HEK293T (cell line): ENCODE data around the gene RPP14.

Experiments
- CTCF ChIA-PET: fragments of 350-600 bp; formaldehyde crosslinking; extraction: SDS; loops from one replicate; lab custom pipeline; 2021; ENCODE audit warnings: antibody characterized with exemption, inconsistent platforms; lab: Yijun Ruan, JAX
- POLR2A ChIA-PET: fragments of 350-600 bp; formaldehyde crosslinking; extraction: SDS; loops from one replicate; lab custom pipeline; 2020; ENCODE audit warnings: antibody characterized with exemption, inconsistent platforms; lab: Yijun Ruan, JAX
- DNase-seq: peaks from one replicate; pipeline ENCODE4 v3.0.0; 2012; ENCODE audit warnings: mixed read lengths; ENCODE audit errors: extremely low spot score
- ARNT ChIP-seq: fragments of 450-650 bp; IDR thresholded peaks from 2 replicates; pipeline ENCODE4 v1.6.1; 2017; ENCODE audit warnings: mild to moderate bottlenecking
- BHLHE40 ChIP-seq: fragments of 450-650 bp; IDR thresholded peaks from 2 replicates; pipeline ENCODE4 v1.6.1; 2016; ENCODE audit warnings: mild to moderate bottlenecking, moderate library complexity, borderline replicate concordance
- CTBP1 ChIP-seq: fragments of 450-650 bp; IDR thresholded peaks from 2 replicates; pipeline ENCODE4 v1.6.1; 2016; ENCODE audit warnings: borderline replicate concordance
- ELF4 ChIP-seq: fragments of 450-650 bp; IDR thresholded peaks from 2 replicates; pipeline ENCODE4 v1.6.1; 2017; ENCODE audit warnings: antibody characterized with exemption
- FOXA1 ChIP-seq: fragments of 450-650 bp; IDR thresholded peaks from 2 replicates; pipeline ENCODE4 v1.6.1; 2016; ENCODE audit warnings: mild to moderate bottlenecking
- FOXK2 ChIP-seq: fragments of 450-650 bp; IDR thresholded peaks from 2 replicates; pipeline ENCODE4 v1.6.1; 2016; ENCODE audit warnings: mild to moderate bottlenecking
- FOXM1 ChIP-seq: fragments of 450-650 bp; IDR thresholded peaks from 2 replicates; pipeline ENCODE4 v1.6.1; 2017; ENCODE audit warnings: mild to moderate bottlenecking, borderline replicate concordance
- HDGF ChIP-seq: fragments of 450-650 bp; IDR thresholded peaks from 2 replicates; pipeline ENCODE4 v1.6.1; 2017; ENCODE audit warnings: antibody characterized with exemption, borderline replicate concordance
- L3MBTL2 ChIP-seq: fragments of 450-650 bp; conservative IDR thresholded peaks from 2 replicates; pipeline ENCODE4 v1.6.1; 2016; ENCODE audit warnings: mild to moderate bottlenecking
- LEF1 ChIP-seq: fragments of 450-650 bp; IDR thresholded peaks from 2 replicates; pipeline ENCODE4 v1.6.1; 2017; ENCODE audit warnings: mild to moderate bottlenecking, borderline replicate concordance
- NFRKB ChIP-seq: fragments of 450-650 bp; IDR thresholded peaks from 2 replicates; pipeline ENCODE4 v1.6.1; 2016; ENCODE audit warnings: mild to moderate bottlenecking, moderate library complexity
- PKNOX1 ChIP-seq: fragments of 450-650 bp; IDR thresholded peaks from 2 replicates; pipeline ENCODE4 v1.6.1; 2016
- SP1 ChIP-seq: fragments of 450-650 bp; IDR thresholded peaks from 2 replicates; pipeline ENCODE4 v1.6.1; 2017
- SUZ12 ChIP-seq: fragments of 450-650 bp; IDR thresholded peaks from 2 replicates; pipeline ENCODE4 v1.6.1; 2016; ENCODE audit warnings: mild to moderate bottlenecking
- TARDBP ChIP-seq: fragments of 450-650 bp; IDR thresholded peaks from 2 replicates; pipeline ENCODE4 v1.6.1; 2016
- ZNF384 ChIP-seq: fragments of 450-650 bp; IDR thresholded peaks from 2 replicates; pipeline ENCODE4 v1.6.1; 2016

Gene RPP14

GRCh38 chr3:58356054-58356453 lies 50.0 kb downstream of the RPP14 start:
- no peak for DNase-seq
- TF ChIP-seq NFRKB, result no peak
- no peak for TF ChIP-seq FOXM1
- TF ChIP-seq BHLHE40, result no peak
- no peak for TF ChIP-seq PKNOX1
- no peak for TF ChIP-seq ARNT
- TF ChIP-seq FOXA1, result no peak
- no peak for TF ChIP-seq HDGF
- TF ChIP-seq ZNF384, result no peak
- no peak for TF ChIP-seq SUZ12
- no peak for TF ChIP-seq SP1
- TF ChIP-seq CTBP1, result no peak
- no peak for TF ChIP-seq TARDBP
- no peak for TF ChIP-seq FOXK2
- no peak for TF ChIP-seq L3MBTL2
- no peak for TF ChIP-seq LEF1
- TF ChIP-seq ELF4, result no peak
- ChIA-PET POLR2A (no interaction called here), CTCF (no interaction called here)

- TF ChIP-seq ELF4 (no peak), TARDBP (no peak)
- DNase-seq, result no peak
- CTCF ChIA-PET, result no interaction called here
- POLR2A ChIA-PET, result interaction anchor here (1.2 kb wide), 1 partner anchor 50 kb away, joined by 4 read pairs; no protein-coding TSS in a partner anchor
These were observed 51.4 kb downstream of the RPP14 start for GRCh38 chr3:58357402-58357801.

- DNase-seq, result no peak
- TF ChIP-seq PKNOX1, result no peak
- no peak for TF ChIP-seq TARDBP
- no peak for TF ChIP-seq ZNF384
- no peak for TF ChIP-seq HDGF
- TF ChIP-seq L3MBTL2, result no peak
- TF ChIP-seq ELF4, result no peak
- TF ChIP-seq FOXK2, result no peak
- TF ChIP-seq NFRKB, result no peak
- no peak for TF ChIP-seq CTBP1
- no peak for TF ChIP-seq BHLHE40
- no peak for TF ChIP-seq LEF1
- TF ChIP-seq FOXM1, result no peak
- ChIA-PET POLR2A (interaction anchor here (1.2 kb wide), 1 partner anchor 51 kb away, joined by 4 read pairs; no protein-coding TSS in a partner anchor), CTCF (no interaction called here)
These were observed 52.0 kb downstream of the RPP14 start for GRCh38 chr3:58358092-58358491.

- ChIA-PET POLR2A (no interaction called here), CTCF (no interaction called here)
- DNase-seq, result no peak
- TF ChIP-seq ELF4, result no peak
- no peak for TF ChIP-seq FOXM1
- TF ChIP-seq SUZ12, result no peak
- no peak for TF ChIP-seq TARDBP
- TF ChIP-seq FOXA1, result no peak
- TF ChIP-seq ZNF384, result no peak
- TF ChIP-seq ARNT, result no peak
- no peak for TF ChIP-seq L3MBTL2
- no peak for TF ChIP-seq CTBP1
- TF ChIP-seq FOXK2, result no peak
- TF ChIP-seq BHLHE40, result no peak
These were observed 52.8 kb downstream of the RPP14 start for GRCh38 chr3:58358808-58359207.

- DNase-seq, result no peak
- ChIA-PET CTCF (no interaction called here), POLR2A (no interaction called here)
- no peak for TF ChIP-seq FOXK2
- TF ChIP-seq BHLHE40, result no peak
- TF ChIP-seq SP1, result no peak
- no peak for TF ChIP-seq NFRKB
- no peak for TF ChIP-seq LEF1
- TF ChIP-seq ARNT, result no peak
- TF ChIP-seq SUZ12, result no peak
These were observed 53.6 kb downstream of the RPP14 start for GRCh38 chr3:58359621-58360020.

GRCh38 chr3:58361866-58362265 lies 55.8 kb downstream of the RPP14 start:
- CTCF ChIA-PET, result no interaction called here
- no peak for DNase-seq

More at GRCh38 chr3:58361866-58362265, 55.8 kb downstream of the RPP14 start:
- POLR2A ChIA-PET, result no interaction called here
- TF ChIP-seq FOXK2 (no peak), NFRKB (no peak), FOXA1 (no peak), FOXM1 (no peak), PKNOX1 (no peak), BHLHE40 (no peak), TARDBP (no peak), ZNF384 (no peak), CTBP1 (no peak), ELF4 (no peak), LEF1 (no peak), ARNT (no peak), HDGF (no peak), L3MBTL2 (no peak), SP1 (no peak)
